ENCODE measurements around the gene NDUFAF8. TPM values are rescaled to one million over a fixed set of nuclear protein-coding genes. Genes with fewer than 3 reads are reported as not detected.

NDUFAF8 gene
- total RNA-seq, 4 donors from 2014 or later: 1.8 to 31.9 (median 6.7) TPM

- no peak for DNase-seq
- no peaks in the 10 kb centered on the region for H3K36me3 ChIP-seq
- intact Hi-C loops (cut with DNase I; ENCODE audit: low total_unique reads): no loop called here
- H3K4me3 ChIP-seq: no peak overlapping the region
- H3K9me3 ChIP-seq: no peaks in the 10 kb centered on the region
- TF ChIP-seq POLR2A (IDR thresholded peaks at IDR 0.05): no peak
- TF ChIP-seq, protein P1, sequence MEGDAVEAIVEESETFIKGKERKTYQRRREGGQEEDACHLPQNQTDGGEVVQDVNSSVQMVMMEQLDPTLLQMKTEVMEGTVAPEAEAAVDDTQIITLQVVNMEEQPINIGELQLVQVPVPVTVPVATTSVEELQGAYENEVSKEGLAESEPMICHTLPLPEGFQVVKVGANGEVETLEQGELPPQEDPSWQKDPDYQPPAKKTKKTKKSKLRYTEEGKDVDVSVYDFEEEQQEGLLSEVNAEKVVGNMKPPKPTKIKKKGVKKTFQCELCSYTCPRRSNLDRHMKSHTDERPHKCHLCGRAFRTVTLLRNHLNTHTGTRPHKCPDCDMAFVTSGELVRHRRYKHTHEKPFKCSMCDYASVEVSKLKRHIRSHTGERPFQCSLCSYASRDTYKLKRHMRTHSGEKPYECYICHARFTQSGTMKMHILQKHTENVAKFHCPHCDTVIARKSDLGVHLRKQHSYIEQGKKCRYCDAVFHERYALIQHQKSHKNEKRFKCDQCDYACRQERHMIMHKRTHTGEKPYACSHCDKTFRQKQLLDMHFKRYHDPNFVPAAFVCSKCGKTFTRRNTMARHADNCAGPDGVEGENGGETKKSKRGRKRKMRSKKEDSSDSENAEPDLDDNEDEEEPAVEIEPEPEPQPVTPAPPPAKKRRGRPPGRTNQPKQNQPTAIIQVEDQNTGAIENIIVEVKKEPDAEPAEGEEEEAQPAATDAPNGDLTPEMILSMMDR (IDR thresholded peaks at IDR 0.05): no peak
- no peaks in the 10 kb centered on the region for H3K27me3 ChIP-seq
- H3K27ac ChIP-seq: no peak overlapping the region
- no peaks in the 10 kb centered on the region for H3K4me1 ChIP-seq
Measured at GRCh38 chr17:81288715-81289114, 49.6 kb downstream of the NDUFAF8 start.

DNA sequence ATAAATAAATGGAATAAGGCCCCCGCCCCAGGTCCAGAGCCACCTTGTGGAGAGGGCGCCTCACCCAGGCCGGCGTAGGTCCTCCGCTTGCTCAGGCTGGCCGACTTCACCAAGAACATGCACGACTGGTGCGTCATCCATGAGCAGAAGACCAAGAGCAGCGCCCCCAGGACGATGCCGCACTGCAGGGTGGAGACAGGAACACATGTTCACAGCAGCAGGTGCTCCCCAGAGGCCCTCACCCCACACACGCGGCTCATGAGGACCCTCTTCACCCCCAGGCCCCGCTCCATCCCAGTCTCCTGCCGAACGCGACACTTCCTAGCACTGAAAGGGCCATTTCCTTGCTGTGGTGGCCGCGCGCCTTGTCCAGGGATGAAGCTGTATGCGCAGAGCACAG is 50.5 kb downstream of the NDUFAF8 start:
- H3K4me1 ChIP-seq: peaks cover 4 to 7% of the 10 kb centered on the region in 2 donors
- intact Hi-C loops (cut with DNase I; ENCODE audit: low total_unique reads): loop anchor here (5.0 to 10.0 kb wide), 2 partner anchors 115 to 193 kb away; no protein-coding TSS in a partner anchor
- no peaks in the 10 kb centered on the region for H3K27me3 ChIP-seq

GRCh38 chr17:81290230-81290629 is 51.1 kb downstream of the NDUFAF8 start:
- Histone ChIP-seq H3K4me3 (no peak overlapping the region), H3K36me3 (no peaks in the 10 kb centered on the region), H3K4me1 (peaks cover 4 to 7% of the 10 kb centered on the region in 2 donors), H3K27me3 (no peaks in the 10 kb centered on the region), H3K9me3 (no peaks in the 10 kb centered on the region), H3K27ac (no peak overlapping the region)
- intact Hi-C loops (cut with DNase I; ENCODE audit: low total_unique reads): loop anchor here (5.0 to 10.0 kb wide), 2 partner anchors 115 to 192 kb away; no protein-coding TSS in a partner anchor
- TF ChIP-seq, protein P1 (IDR thresholded peaks at IDR 0.05): no peak
- TF ChIP-seq POLR2A (IDR thresholded peaks at IDR 0.05): no peak
- DNase-seq: no peak

More for the DNA sequence above, 50.5 kb downstream of the NDUFAF8 start:
- Histone ChIP-seq H3K27ac (no peak overlapping the region), H3K9me3 (no peaks in the 10 kb centered on the region), H3K4me3 (no peak overlapping the region), H3K36me3 (no peaks in the 10 kb centered on the region)
- no peak for DNase-seq
- TF ChIP-seq, protein P1 (IDR thresholded peaks at IDR 0.05): no peak
- no peak for TF ChIP-seq POLR2A (IDR thresholded peaks at IDR 0.05)

Other genes with a start within 250 kb of the NDUFAF8 start
- gene CHMP6, start 247.5 kb upstream of the NDUFAF8 start, total RNA-seq: 10 to 100 TPM in 3 of 4 donors, 1 to 10 TPM in 1; 3.6 to 33.2 (median 19.8) TPM
- 10 to 100 TPM; 16.5 to 70.7 (median 45.8) TPM for gene BAIAP2, start 204.2 kb upstream of the NDUFAF8 start, total RNA-seq
- not detected for gene PVALEF, start 73.8 kb upstream of the NDUFAF8 start, total RNA-seq
- gene AATK, start 73.1 kb upstream of the NDUFAF8 start, total RNA-seq: 1 to 10 TPM in 2 of 4 donors, under 1 TPM in 2; 0.51 to 5.9 (median 3.0) TPM
- 10 to 100 TPM in 2 of 4 donors, 1 to 10 TPM in 2; 2.9 to 13.3 (median 10.0) TPM for gene CEP131, start 16.4 kb upstream of the NDUFAF8 start, total RNA-seq
- 10 to 100 TPM in 2 of 4 donors, 1 to 10 TPM in 1, not detected in 1; 6.4 to 31.2 (median 22.6) TPM for gene TEPSIN, start 263 bp upstream of the NDUFAF8 start, total RNA-seq
- gene SLC38A10, start 56.0 kb downstream of the NDUFAF8 start, total RNA-seq: 10 to 100 TPM; 50.7 to 55.4 (median 53.3) TPM
- 10 to 100 TPM in 2 of 4 donors, 1 to 10 TPM in 2; 1.5 to 34.1 (median 8.5) TPM for gene BAHCC1, start 156.1 kb downstream of the NDUFAF8 start, total RNA-seq

All from uterus (tissue), 4 donors.